Testis (tissue), 2 donors: ENCODE data around the gene CARD19.

Experiments
- CTCF ChIP-seq, 3 experiments: fragments of 450-650 bp in 2 of 3; fragments of 200-600 bp in 1 of 3; sonication (generic) in 1 of 3; IDR thresholded peaks; one replicate each; pipeline ENCODE4 v1.5.1; 2016 to 2019; ENCODE audit warnings: antibody characterized with exemption in 3 of 3, mild to moderate bottlenecking in 2 of 3, moderate library complexity in 1 of 3
- POLR2A ChIP-seq: fragments of 450-650 bp; IDR thresholded peaks from one replicate; pipeline ENCODE4 v1.6.1; 2017; ENCODE audit warnings: antibody characterized with exemption, mild to moderate bottlenecking, moderate library complexity

DNA sequence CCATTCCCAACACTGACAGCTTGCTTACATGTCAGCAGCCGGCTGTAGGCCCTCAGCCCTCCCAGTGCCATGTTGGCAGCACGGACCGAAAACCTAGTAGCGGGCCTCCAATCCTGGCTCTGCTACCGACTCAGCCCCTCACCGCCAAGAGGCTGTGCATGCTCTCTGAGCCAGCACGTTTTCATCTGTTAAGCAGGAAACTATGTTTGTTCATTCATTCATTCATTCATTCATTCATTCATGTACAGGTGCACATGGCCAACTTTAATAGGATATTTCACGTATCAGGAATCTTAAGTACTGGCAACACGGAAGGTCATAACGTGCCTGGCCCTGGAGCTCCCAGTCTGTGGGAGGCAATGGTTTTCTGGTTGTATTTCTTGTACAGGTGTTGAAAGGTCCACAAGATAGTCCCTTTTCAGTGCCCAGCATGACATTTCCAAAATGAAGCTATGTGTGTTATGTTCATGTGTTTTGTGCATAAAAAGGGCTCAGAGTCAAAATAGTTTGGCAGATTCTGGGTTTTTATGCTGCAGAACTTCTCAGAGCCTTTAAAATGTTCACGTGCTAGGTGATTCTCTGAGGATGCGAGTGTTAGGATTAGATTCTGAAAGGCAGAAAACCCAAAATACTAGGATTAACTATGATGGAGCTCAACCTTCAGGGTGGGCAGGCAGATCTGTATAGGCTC is 19.8 kb upstream of the CARD19 start:
- TF ChIP-seq POLR2A = no peak
- no peak for TF ChIP-seq CTCF (IDR thresholded peaks at IDR 0.05)
